MM.1S (cell line): ENCODE results near the gene STK26.

Experiments
- EZH2 ChIP-seq: fragments of 300-600 bp; sonication (generic); optimal IDR thresholded peaks from 2 replicates; pipeline ENCODE3; 2017; ENCODE audit warnings: low read depth, mild to moderate bottlenecking, antibody characterized with exemption, low read length, mixed read lengths
- EZH2phosphoT487 ChIP-seq: fragments of 300-600 bp; sonication (generic); IDR thresholded peaks from 2 replicates; pipeline ENCODE4 v1.6.1; 2018; ENCODE audit warnings: antibody characterized with exemption, low read length
- TF ChIP-seq, protein P1 (sequence below): fragments of 300-600 bp; sonication (generic); IDR thresholded peaks from 2 replicates; pipeline ENCODE4 v1.5.1; 2016; ENCODE audit warnings: antibody characterized with exemption, low read length, mixed read lengths

DNA sequence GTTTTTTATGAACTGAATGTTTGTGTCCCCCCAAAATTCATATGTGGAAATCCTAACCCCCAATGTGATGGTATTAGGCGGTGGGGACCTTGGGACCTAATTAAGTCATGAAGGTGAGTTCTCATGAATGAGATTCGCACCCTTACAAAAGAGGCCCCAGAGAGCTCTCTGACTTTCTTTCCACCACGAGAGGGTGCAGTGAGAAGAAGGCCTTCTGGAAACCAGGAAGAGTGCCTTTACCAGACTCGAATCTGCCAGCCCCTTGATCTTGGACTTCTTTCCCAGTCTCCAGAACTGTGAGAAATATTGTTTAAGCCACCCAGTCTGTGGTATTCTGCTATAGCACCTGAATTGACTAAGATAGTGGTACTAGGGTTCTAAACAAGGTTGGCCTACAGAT is 40.8 kb downstream of the STK26 start:
- TF ChIP-seq, protein P1, sequence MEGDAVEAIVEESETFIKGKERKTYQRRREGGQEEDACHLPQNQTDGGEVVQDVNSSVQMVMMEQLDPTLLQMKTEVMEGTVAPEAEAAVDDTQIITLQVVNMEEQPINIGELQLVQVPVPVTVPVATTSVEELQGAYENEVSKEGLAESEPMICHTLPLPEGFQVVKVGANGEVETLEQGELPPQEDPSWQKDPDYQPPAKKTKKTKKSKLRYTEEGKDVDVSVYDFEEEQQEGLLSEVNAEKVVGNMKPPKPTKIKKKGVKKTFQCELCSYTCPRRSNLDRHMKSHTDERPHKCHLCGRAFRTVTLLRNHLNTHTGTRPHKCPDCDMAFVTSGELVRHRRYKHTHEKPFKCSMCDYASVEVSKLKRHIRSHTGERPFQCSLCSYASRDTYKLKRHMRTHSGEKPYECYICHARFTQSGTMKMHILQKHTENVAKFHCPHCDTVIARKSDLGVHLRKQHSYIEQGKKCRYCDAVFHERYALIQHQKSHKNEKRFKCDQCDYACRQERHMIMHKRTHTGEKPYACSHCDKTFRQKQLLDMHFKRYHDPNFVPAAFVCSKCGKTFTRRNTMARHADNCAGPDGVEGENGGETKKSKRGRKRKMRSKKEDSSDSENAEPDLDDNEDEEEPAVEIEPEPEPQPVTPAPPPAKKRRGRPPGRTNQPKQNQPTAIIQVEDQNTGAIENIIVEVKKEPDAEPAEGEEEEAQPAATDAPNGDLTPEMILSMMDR: no peak
- TF ChIP-seq EZH2 (no peak), EZH2phosphoT487 (no peak)
